HepG2 (cell line): Measurements from ENCODE around the gene QRSL1. TPM values are rescaled to one million over a fixed set of nuclear protein-coding genes. Genes with fewer than 3 reads are reported as not detected.

ENCODE experiments used
- ARNTL ChIP-seq: sonication (generic); formaldehyde crosslinking; IDR thresholded peaks from 2 replicates; pipeline ENCODE4 v1.4.0; 2020; ENCODE audit warnings: mild to moderate bottlenecking, missing genetic modification reagents
- CBFB ChIP-seq: sonication (generic); formaldehyde crosslinking; IDR thresholded peaks from 2 replicates; pipeline ENCODE4 v1.4.0; 2020; ENCODE audit warnings: missing genetic modification reagents
- CENPT ChIP-seq: sonication (generic); formaldehyde crosslinking; IDR thresholded peaks from 2 replicates; pipeline ENCODE4 v1.8.0; 2022; ENCODE audit warnings: low read depth, mild to moderate bottlenecking, moderate library complexity, missing genetic modification reagents
- CREM ChIP-seq, 2 experiments: sonication (generic) in 1 of 2; formaldehyde crosslinking in 1 of 2; IDR thresholded peaks; 2 replicates each; pipeline versions ENCODE4 v1.4.0 to v1.6.1; 2016 to 2020; ENCODE audit warnings: antibody characterized with exemption in 1 of 2, mild to moderate bottlenecking in 1 of 2, missing genetic modification reagents in 1 of 2
- HNF4A ChIP-seq: sonication (generic); formaldehyde crosslinking; IDR thresholded peaks from 2 replicates; pipeline ENCODE4 v1.4.0; 2020; ENCODE audit warnings: missing genetic modification reagents
- MED13 ChIP-seq: sonication (generic); formaldehyde crosslinking; IDR thresholded peaks from 2 replicates; pipeline ENCODE4 v1.5.0; 2020; ENCODE audit warnings: missing genetic modification reagents
- NKX3-1 ChIP-seq: sonication (generic); formaldehyde crosslinking; IDR thresholded peaks from 2 replicates; pipeline ENCODE4 v1.5.0; 2020; ENCODE audit warnings: missing genetic modification reagents
- NR2F6 ChIP-seq, 2 experiments: IDR thresholded peaks; 2 replicates each; pipeline ENCODE4 v1.6.1; 2016; ENCODE audit warnings: antibody characterized with exemption in 1 of 2, mild to moderate bottlenecking in 1 of 2
- RFXAP ChIP-seq: sonication (generic); formaldehyde crosslinking; IDR thresholded peaks from 2 replicates; pipeline ENCODE4 v1.4.0; 2020; ENCODE audit warnings: missing genetic modification reagents, borderline replicate concordance
- ZKSCAN8 ChIP-seq: IDR thresholded peaks from 2 replicates; pipeline ENCODE4 v1.6.1; 2016; ENCODE audit warnings: borderline replicate concordance, missing genetic modification reagents, missing compliant biosample characterization
- ZNF264 ChIP-seq: sonication (generic); formaldehyde crosslinking; IDR thresholded peaks from 2 replicates; pipeline ENCODE4 v1.4.0; 2020; ENCODE audit warnings: missing genetic modification reagents
- ZNF350 ChIP-seq: sonication (generic); formaldehyde crosslinking; IDR thresholded peaks from 2 replicates; pipeline ENCODE4 v1.4.0; 2020; ENCODE audit warnings: mild to moderate bottlenecking, low read depth, missing genetic modification reagents, borderline replicate concordance
- polyA plus RNA-seq, 8 experiments: library from polyadenylated mRNA; depleted of rRNA in 3 of 8; stranded (reverse) in 7 of 8; unstranded in 1 of 8; fragments of >200 nt; fragmentation: Illumina TruSeq in 4 of 8; extraction: Trizol in 4 of 8; gene quantifications; 2 replicates each; pipeline versions ENCODE4 v1.2.1 to v1.2.3, GENCODE V29; 2011 to 2016; ENCODE audit warnings: low read depth in 4 of 8, missing spikeins in 1 of 8, mixed read lengths in 1 of 8; ENCODE audit not compliant: insufficient read depth in 1 of 8
- total RNA-seq, 5 experiments: library from RNA; depleted of rRNA; stranded (reverse); fragments of >200 nt; fragmentation: Illumina TruSeq; extraction: Trizol; gene quantifications; 2 replicates each; pipeline ENCODE4 v1.2.3, GENCODE V29; 2016; ENCODE audit warnings: low read depth in 1 of 5
- TF ChIP-seq, protein P1 (sequence below): sonication (generic); formaldehyde crosslinking; IDR thresholded peaks from 2 replicates; pipeline ENCODE4 v1.8.1; 2023; ENCODE audit warnings: mild to moderate bottlenecking, missing genetic modification reagents
- TF ChIP-seq, protein P2 (sequence below): sonication (generic); formaldehyde crosslinking; IDR thresholded peaks from 2 replicates; pipeline ENCODE4 v1.9.0; 2021; ENCODE audit warnings: mild to moderate bottlenecking, missing genetic modification reagents
- TF ChIP-seq, protein P3 (sequence below): IDR thresholded peaks from 2 replicates; pipeline ENCODE4 v1.6.1; 2016; ENCODE audit warnings: low read depth, missing genetic modification reagents, missing compliant biosample characterization

The QRSL1 gene
- total and polyA plus RNA-seq, 2 of the 13 experiments (the other 11 are each of a cell fraction or from before 2014, with no cell fraction given): 8.2 to 22.3 TPM

DNA sequence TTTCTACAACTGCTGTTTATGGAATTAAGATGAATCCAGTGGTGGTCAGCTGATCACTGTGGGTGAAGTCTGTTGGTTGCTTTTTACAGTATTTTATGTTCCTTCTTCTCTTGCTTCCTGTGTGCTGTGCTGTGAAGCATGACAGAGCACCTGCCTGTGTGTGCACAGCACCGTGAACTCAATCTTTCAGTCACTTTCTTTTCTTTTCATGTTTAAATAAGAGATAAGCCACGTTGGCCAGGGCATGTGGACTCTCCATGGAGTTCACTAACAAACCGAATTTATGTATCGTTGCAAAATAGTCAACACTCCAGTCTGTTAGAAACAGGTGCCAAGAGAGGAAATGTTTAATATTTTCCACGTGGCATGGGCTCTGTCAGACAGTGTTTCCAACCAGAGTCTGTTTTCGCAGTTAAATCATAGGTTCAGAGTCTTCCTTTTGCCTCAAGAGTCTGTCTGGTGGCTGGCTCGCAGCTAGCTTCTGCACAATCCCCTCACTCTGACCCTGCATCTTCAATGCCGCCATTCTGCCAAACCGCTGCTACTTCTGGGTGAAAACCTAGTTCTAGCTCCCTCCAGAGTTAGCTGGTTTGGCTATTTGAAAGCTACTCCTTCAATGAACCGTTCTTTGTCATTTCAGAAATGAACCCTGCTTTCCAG is 73.2 kb downstream of the QRSL1 start (continued):
- TF ChIP-seq, protein P1, sequence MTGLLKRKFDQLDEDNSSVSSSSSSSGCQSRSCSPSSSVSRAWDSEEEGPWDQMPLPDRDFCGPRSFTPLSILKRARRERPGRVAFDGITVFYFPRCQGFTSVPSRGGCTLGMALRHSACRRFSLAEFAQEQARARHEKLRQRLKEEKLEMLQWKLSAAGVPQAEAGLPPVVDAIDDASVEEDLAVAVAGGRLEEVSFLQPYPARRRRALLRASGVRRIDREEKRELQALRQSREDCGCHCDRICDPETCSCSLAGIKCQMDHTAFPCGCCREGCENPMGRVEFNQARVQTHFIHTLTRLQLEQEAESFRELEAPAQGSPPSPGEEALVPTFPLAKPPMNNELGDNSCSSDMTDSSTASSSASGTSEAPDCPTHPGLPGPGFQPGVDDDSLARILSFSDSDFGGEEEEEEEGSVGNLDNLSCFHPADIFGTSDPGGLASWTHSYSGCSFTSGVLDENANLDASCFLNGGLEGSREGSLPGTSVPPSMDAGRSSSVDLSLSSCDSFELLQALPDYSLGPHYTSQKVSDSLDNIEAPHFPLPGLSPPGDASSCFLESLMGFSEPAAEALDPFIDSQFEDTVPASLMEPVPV (CRISPR knock-in tag): 0 out of 2 replicates have a peak, but pooled peaks have one; percentile 62
- TF ChIP-seq ZKSCAN8 (CRISPR knock-in tag): peak; percentile 52; the same call in 1 of the 2 replicates
- peak; percentile 28; the same call in 1 of the 2 replicates for TF ChIP-seq ZNF264 (CRISPR knock-in tag)
- no peak for TF ChIP-seq MED13 (CRISPR knock-in tag)
- TF ChIP-seq RFXAP: 0 out of 2 replicates have a peak, but pooled peaks have one; percentile 38
- peak; percentile 63 for TF ChIP-seq HNF4A (CRISPR knock-in tag)
- TF ChIP-seq, protein P2, sequence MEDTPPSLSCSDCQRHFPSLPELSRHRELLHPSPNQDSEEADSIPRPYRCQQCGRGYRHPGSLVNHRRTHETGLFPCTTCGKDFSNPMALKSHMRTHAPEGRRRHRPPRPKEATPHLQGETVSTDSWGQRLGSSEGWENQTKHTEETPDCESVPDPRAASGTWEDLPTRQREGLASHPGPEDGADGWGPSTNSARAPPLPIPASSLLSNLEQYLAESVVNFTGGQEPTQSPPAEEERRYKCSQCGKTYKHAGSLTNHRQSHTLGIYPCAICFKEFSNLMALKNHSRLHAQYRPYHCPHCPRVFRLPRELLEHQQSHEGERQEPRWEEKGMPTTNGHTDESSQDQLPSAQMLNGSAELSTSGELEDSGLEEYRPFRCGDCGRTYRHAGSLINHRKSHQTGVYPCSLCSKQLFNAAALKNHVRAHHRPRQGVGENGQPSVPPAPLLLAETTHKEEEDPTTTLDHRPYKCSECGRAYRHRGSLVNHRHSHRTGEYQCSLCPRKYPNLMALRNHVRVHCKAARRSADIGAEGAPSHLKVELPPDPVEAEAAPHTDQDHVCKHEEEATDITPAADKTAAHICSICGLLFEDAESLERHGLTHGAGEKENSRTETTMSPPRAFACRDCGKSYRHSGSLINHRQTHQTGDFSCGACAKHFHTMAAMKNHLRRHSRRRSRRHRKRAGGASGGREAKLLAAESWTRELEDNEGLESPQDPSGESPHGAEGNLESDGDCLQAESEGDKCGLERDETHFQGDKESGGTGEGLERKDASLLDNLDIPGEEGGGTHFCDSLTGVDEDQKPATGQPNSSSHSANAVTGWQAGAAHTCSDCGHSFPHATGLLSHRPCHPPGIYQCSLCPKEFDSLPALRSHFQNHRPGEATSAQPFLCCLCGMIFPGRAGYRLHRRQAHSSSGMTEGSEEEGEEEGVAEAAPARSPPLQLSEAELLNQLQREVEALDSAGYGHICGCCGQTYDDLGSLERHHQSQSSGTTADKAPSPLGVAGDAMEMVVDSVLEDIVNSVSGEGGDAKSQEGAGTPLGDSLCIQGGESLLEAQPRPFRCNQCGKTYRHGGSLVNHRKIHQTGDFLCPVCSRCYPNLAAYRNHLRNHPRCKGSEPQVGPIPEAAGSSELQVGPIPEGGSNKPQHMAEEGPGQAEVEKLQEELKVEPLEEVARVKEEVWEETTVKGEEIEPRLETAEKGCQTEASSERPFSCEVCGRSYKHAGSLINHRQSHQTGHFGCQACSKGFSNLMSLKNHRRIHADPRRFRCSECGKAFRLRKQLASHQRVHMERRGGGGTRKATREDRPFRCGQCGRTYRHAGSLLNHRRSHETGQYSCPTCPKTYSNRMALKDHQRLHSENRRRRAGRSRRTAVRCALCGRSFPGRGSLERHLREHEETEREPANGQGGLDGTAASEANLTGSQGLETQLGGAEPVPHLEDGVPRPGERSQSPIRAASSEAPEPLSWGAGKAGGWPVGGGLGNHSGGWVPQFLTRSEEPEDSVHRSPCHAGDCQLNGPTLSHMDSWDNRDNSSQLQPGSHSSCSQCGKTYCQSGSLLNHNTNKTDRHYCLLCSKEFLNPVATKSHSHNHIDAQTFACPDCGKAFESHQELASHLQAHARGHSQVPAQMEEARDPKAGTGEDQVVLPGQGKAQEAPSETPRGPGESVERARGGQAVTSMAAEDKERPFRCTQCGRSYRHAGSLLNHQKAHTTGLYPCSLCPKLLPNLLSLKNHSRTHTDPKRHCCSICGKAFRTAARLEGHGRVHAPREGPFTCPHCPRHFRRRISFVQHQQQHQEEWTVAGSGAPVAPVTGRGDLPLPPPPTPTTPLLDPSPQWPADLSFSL (CRISPR knock-in tag): no peak
- TF ChIP-seq CBFB (CRISPR knock-in tag): no peak
- TF ChIP-seq NKX3-1 (CRISPR knock-in tag): no peak
- TF ChIP-seq ZNF350: peak; percentile 35; the same call in 1 of the 2 replicates
- peak; percentile 62 for TF ChIP-seq CREM (IDR thresholded peaks at IDR 0.05)
- no peak for TF ChIP-seq CREM (CRISPR knock-in tag; IDR thresholded peaks at IDR 0.05)
- no peak for TF ChIP-seq CENPT
- TF ChIP-seq, protein P3, sequence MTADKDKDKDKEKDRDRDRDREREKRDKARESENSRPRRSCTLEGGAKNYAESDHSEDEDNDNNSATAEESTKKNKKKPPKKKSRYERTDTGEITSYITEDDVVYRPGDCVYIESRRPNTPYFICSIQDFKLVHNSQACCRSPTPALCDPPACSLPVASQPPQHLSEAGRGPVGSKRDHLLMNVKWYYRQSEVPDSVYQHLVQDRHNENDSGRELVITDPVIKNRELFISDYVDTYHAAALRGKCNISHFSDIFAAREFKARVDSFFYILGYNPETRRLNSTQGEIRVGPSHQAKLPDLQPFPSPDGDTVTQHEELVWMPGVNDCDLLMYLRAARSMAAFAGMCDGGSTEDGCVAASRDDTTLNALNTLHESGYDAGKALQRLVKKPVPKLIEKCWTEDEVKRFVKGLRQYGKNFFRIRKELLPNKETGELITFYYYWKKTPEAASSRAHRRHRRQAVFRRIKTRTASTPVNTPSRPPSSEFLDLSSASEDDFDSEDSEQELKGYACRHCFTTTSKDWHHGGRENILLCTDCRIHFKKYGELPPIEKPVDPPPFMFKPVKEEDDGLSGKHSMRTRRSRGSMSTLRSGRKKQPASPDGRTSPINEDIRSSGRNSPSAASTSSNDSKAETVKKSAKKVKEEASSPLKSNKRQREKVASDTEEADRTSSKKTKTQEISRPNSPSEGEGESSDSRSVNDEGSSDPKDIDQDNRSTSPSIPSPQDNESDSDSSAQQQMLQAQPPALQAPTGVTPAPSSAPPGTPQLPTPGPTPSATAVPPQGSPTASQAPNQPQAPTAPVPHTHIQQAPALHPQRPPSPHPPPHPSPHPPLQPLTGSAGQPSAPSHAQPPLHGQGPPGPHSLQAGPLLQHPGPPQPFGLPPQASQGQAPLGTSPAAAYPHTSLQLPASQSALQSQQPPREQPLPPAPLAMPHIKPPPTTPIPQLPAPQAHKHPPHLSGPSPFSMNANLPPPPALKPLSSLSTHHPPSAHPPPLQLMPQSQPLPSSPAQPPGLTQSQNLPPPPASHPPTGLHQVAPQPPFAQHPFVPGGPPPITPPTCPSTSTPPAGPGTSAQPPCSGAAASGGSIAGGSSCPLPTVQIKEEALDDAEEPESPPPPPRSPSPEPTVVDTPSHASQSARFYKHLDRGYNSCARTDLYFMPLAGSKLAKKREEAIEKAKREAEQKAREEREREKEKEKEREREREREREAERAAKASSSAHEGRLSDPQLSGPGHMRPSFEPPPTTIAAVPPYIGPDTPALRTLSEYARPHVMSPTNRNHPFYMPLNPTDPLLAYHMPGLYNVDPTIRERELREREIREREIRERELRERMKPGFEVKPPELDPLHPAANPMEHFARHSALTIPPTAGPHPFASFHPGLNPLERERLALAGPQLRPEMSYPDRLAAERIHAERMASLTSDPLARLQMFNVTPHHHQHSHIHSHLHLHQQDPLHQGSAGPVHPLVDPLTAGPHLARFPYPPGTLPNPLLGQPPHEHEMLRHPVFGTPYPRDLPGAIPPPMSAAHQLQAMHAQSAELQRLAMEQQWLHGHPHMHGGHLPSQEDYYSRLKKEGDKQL (CRISPR knock-in tag): peak; percentile 69; the same call in 1 of the 2 replicates
- TF ChIP-seq NR2F6 (IDR thresholded peaks at IDR 0.05): 0 out of 2 replicates have a peak, but pooled peaks have one; percentile 29
- TF ChIP-seq NR2F6 (CRISPR knock-in tag; IDR thresholded peaks at IDR 0.05): no peak
- peak; percentile 84 for TF ChIP-seq ARNTL (CRISPR knock-in tag)
